ENCODE results near the gene TNRC6B. TPM values are rescaled to one million over a fixed set of nuclear protein-coding genes. Genes with fewer than 3 reads are reported as not detected.
A peak's percentile ranks its signal among the peaks of the same experiment; 100 is the strongest.
"Not testable (repeated sequence)": the region's sequence is repeated elsewhere in the genome, so short reads cannot be mapped to it uniquely, and the experiment has no call there.

TNRC6B gene
- polyA plus RNA-seq, 12 donors, result 8.3 to 93.8 (median 10.7) TPM

- no peak for DNase-seq
Measured at GRCh38 chr22:40180403-40180802, 2.7 kb downstream of the TNRC6B start.

DNA sequence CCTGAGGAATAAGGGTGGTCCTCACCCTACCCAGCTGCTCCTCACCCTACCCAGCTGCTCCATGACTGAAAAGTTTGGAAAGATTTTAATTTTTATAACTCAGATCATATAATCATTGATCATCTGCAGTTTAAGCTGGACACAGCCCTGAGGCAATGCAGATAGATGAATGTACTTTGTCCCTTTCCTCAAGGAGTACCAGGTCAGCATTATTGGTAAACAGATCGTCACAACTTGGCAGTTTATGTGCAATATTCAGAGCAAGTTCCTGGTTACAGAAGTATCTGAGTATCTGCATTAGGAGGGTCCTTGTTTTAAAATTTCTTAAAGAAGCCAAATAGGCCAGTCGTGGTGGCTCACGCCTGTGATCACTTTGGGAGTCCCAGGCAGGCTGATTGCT lies 3.6 kb downstream of the TNRC6B start:
- no peak for DNase-seq

DNA sequence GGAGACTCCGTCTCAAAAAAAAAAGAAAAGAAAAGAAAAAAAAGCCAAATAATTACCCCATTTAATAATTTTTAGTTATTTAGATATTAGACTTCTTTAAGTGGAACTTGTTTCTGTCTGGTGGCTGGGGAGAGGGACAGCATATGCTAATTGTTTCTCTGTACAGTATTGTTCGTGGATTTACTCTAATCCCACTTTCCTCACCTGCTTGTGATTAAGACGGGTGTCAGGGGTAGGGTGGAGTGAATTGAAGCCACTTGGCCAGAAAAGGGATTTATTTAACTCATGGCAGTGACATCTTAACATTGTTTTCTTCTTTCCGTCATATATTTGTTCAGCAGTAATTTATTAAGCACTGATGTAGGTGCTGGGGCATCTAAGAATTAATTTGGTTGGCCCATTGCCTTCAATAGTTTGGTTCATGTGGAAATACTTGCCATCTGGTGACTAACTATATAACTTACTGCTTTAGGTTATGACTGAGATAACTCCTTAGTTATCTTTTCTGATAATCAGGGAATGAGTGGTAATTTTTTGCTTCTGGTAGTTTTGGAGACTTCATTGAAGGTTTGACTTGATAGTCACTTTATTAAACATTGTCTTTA lies 4.6 kb downstream of the TNRC6B start:
- DNase-seq, result no peak

DNA sequence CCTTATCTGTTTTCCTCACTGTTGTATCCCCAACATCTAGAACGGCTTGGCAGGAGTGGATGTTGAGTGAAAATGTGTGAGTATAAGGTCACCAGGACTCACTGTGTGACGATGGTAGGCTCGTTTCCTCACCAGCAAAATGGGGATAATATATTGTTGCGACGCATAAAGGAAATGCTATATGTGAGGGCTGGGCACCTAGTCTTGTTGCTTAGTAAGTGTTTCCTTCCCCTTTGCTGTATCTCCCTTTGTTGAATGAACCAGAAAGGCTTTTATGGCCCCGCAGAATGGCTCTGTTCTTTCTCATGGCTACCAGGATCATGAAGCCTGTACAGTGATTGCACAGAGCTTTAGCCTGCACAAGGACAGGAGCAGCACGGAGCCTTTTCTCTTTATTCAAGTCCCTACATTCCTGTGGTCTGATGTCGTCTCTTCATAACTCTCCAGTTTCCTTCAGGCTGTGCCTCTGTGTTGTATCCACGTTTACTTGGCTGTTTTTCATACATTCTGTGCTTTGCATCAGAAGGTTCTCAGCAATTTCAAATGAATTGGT lies 5.4 kb downstream of the TNRC6B start:
- peak; percentile 75 for DNase-seq

DNA sequence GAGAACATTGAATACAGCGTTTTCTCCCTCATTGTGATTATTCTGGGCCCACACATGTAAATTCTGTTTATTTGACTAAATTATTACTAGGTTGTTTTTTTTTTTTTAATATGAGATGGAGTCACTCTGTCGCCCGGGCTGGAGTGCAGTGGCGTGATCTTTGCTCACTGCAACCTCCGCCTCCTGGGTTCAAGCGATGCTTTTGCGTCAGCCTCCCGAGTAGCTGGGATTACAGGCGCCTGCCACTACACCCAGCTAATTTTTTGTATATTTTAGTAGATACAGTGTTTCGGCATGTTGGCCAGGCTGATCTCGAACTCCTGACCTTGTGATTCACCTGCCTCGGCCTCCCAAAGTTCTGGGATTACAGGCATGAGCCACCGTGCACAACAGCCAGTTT lies 5.9 kb downstream of the TNRC6B start:
- not testable (repeated sequence) for DNase-seq

DNA sequence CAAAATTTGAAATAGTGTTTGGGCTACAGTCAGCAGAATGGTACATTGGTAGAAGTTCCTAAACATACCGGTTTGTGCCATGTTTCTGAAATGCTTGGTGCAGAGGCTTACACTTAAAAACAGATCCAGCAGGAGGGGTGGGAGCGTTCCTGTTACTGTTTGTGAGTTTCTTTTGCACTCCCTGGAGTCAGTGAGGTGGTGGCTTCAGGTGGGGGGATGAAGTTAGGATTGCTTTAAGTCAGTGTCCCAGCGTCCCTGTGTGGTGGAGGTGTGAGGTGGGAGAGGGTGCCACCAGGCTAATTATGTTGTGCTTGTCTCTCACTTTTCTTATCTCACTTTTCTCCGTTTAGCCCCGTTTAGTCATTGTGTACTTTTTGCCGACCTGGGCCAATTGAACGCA lies 9.7 kb downstream of the TNRC6B start:
- DNase-seq, result no peak

GRCh38 chr22:40189997-40190396 lies 12.3 kb downstream of the TNRC6B start:
- no peak for DNase-seq

DNA sequence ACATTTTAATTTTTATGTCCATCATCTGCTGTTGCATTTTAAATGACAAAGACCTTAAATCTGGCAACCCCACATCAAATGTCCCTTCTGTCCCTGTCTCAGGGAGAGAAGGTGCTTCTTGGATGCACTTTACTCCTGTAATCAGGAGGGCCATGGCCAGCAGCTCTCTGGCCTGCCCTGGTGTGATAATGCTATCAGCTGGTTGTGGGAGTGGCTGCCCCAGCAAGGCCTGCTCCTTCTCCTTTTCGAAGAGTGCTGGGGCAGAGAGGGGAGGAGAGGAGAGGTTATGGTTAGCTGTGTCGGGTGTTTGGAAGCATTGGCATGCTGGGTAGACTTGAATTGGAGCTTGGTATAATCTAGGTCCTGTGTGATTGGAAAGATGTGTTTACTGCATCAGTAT lies 12.8 kb downstream of the TNRC6B start:
- DNase-seq, result no peak

GRCh38 chr22:40193429-40194421 lies 16.0 kb downstream of the TNRC6B start:
- DNase-seq, result peak; percentile 67

DNA sequence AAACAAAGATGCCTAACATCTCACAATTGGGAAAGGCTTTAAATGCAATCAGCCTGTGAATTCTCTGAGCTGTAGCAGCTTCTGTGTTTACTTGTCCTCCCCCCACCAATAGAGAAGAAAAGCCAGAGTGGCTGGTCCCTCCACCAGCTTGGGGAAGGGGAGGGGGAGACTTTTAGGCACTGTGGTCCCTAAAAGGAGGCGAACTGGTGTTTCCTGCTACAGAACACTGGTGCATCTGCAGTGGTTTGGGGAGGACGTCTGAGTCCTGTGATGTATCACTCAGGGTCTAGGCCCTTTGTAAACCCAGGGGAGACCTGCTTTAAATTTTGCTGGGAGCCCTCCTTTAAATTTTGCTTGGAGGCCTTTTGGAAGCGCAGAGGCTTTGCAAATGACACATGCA lies 16.9 kb downstream of the TNRC6B start:
- DNase-seq, result no peak

- DNase-seq, result no peak
Measured at GRCh38 chr22:40196628-40197360, 19.1 kb downstream of the TNRC6B start.

- DNase-seq, result not testable (repeated sequence)
Measured at GRCh38 chr22:40197421-40197820, 19.7 kb downstream of the TNRC6B start.

- peak; percentile 82 for DNase-seq
Measured at GRCh38 chr22:40198733-40199132, 21.0 kb downstream of the TNRC6B start.

- DNase-seq, result no peak
Measured at GRCh38 chr22:40199223-40199622, 21.5 kb downstream of the TNRC6B start.

DNA sequence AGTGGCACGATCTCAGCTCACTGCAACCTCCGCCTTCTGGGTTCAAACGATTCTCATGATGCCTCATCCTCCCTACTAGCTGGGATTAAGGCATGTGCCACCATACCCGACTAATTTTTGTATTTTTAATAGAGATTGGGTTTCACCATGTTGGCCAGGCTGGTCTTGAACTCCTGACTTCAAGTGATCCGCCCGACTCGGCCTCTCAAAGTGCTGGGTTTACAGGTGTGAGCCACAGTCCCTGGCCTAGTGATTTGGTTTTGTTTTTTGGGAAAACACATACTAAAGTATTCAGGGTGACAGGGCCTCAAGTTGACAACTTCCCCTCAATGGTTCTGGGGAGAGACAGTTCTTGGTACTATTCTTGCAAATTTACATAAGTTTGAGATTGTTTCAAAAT lies 22.1 kb downstream of the TNRC6B start:
- DNase-seq, result no peak

DNA sequence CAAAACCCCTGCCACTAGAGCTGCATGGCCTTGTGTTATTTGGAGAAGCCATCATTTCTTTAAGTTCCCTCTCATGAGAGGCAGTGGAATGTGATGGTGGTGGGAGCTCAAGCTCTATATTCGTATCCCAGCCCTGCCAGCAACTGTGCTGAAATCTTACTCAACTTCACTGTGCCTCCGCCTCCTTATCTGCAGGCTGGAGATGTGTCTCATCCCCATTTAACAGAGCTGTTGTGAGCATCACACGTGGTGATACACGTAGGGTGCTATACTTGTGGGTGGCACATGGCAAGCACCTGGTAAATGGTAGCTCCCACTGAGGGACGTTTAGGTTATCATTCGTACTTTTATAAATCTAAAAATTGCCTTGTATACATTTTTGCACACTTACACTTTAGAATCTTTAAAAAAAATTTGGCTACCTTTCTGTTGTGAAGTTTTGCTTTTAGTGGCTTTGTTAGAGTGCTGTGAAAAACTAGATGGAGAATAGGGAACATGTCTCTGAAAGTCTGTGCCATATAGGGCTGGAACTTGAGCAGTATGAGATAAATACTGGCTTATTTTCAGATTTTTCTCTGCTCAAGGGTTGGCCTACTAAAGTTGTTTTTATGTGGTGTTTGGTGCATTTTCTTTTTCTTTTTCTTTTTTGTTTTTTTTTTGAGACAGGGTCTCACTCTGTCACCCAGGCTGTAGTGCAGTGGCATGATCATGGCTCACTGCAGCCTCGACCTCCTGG lies 23.2 kb downstream of the TNRC6B start:
- no peak for DNase-seq

DNA sequence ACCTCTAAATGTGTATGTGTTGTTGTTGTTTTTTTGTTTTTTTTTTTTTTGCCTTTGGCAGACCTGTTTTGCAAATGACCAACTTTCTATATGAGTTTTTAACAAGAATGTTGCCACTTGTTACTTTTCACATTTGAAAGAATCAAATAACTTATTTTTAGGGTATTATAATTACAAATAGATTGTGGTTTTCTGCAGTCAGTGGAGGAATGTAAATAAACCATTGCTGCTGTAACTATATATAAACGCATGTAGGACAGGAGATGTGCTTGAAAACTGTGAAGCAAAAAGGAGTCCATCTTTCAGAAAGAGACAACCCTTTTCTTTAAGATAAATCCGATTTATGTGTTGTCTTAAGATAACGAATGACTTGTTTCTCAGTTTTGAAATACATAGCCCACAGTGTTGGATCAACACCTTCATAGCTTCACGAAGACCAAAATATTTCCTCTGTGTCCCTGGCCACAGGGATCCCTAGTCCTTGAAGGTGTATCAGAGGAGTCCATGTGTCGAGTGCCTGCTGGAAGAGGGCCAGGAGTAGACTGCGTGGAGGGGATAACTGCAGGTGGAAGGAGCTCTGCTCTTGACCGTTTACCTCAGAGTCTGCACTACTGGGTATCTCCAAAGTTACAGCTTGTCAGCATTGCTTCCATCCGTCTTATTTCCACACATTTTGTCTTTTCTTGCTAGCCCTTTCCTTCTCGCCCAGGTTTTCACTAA lies 24.7 kb downstream of the TNRC6B start:
- DNase-seq, result no peak

DNA sequence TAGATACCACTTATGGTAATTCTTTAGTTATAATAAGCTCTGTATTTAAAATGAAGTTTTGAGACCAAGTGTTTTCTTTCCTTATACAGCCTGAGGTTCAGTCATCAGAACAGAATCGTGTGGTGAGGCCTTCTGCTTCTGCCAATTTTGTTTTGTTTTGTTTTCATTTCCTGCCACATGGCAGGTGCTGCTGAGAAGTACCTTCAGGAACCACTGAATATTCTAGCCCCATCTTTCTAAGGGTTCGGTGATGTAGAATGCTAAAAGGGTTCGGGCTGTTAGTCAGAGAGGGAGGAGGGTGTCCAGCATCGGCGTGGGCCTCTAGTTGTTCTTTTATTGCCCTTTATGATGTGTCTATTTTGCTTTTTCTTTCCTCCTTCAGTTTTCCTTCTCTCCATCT lies 25.8 kb downstream of the TNRC6B start:
- DNase-seq, result no peak

DNA sequence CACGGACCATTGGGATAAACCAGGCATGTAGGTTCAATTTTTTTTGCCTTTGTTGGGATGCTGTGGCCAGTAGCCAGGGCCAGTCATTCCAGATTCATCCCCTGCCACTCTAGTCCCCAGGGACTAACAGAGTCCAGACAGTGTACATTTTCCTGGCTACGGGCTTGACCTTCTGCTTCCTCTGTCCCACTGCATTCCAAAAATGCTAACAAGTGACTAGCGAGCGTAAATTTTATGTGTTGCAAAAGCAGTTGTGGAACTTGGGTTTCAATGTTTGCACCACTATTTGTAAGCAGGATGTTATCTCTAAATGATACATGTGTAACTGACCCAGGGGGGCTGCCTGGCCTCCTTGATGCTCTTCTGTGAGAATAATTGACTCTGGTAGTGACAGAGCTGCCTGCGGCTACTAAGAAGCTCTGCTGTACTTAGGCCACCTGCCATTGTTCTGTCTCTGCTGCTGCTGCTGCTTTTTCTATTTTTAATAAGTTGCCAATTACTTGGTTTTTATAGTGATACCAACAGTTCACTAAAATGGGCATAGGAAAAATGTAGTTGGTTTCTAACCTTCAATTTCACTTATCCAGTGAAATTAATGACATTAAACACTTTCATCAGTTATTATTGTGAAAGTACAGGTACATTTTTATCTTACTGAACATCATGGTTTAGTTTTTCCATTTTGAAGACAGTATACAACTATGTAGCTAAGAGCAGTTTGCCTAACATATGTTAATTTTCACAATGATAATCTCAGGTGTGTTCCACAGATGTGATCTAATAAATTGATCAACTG lies 26.8 kb downstream of the TNRC6B start:
- DNase-seq, result no peak

- no peak for DNase-seq
Measured at GRCh38 chr22:40206561-40206960, 28.8 kb downstream of the TNRC6B start.

All from muscle of arm (tissue), 12 donors.